ENCODE measurements around the gene CPS1. TPM values are rescaled to one million over a fixed set of nuclear protein-coding genes. Genes with fewer than 3 reads are reported as not detected.

The CPS1 gene
- total and polyA plus RNA-seq, 12 donors, result 0.86 to 8.2 (median 2.6) TPM

DNA sequence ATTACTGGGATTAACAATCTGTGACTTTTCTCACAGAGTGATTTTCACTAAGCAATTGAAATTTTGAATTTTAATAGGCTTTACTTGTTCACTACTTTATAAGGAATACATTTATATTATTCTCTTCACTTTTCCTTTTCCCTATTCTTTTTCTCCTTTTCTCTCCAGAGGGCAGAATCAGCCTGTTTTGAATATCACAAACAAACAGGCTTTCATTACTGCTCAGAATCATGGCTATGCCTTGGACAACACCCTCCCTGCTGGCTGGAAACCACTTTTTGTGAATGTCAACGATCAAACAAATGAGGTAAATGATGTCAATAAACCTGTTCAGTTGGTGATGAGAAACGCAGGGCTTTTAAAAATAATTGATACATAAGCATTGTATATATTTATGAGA lies 35.3 kb downstream of the CPS1 start:
- Histone ChIP-seq H3K36me3 (no peaks in the 10 kb centered on the region), H3K9me3 (no peaks in the 10 kb centered on the region), H3K27me3 (no peaks in the 10 kb centered on the region), H3K4me1 (no peaks in the 10 kb centered on the region), H3K27ac (no peak overlapping the region), H3K4me3 (no peak overlapping the region)
- TF ChIP-seq, protein P1, sequence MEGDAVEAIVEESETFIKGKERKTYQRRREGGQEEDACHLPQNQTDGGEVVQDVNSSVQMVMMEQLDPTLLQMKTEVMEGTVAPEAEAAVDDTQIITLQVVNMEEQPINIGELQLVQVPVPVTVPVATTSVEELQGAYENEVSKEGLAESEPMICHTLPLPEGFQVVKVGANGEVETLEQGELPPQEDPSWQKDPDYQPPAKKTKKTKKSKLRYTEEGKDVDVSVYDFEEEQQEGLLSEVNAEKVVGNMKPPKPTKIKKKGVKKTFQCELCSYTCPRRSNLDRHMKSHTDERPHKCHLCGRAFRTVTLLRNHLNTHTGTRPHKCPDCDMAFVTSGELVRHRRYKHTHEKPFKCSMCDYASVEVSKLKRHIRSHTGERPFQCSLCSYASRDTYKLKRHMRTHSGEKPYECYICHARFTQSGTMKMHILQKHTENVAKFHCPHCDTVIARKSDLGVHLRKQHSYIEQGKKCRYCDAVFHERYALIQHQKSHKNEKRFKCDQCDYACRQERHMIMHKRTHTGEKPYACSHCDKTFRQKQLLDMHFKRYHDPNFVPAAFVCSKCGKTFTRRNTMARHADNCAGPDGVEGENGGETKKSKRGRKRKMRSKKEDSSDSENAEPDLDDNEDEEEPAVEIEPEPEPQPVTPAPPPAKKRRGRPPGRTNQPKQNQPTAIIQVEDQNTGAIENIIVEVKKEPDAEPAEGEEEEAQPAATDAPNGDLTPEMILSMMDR (IDR thresholded peaks at IDR 0.05), result no peak
- ATAC-seq (no peak), DNase-seq (no peak)
- WGBS, 2 donors, result 70 to 82% methylated on average over 2 of the region's 2 CpGs
- intact Hi-C loops (cut with DNase I), result no loop called here

DNA sequence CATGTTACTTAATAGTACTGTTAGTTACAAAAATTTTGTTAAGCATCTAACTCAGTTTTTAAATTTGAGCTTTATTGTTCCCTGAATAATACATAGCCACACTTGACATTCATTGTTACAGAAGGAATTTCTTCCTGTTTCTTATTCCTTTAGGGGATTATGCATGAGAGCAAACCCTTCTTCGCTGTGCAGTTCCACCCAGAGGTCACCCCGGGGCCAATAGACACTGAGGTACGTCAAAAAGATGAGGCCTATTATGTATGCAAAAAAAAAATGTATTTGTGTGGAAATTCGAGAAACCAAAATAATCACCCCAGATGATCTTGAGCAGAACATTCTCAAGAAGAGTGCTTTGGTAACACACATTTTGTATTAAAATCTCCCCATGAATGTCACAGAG lies 36.3 kb downstream of the CPS1 start:
- TF ChIP-seq, protein P1 (IDR thresholded peaks at IDR 0.05), result no peak
- no peaks in the 10 kb centered on the region for H3K4me1 ChIP-seq
- intact Hi-C loops (cut with DNase I), result no loop called here
- 76 to 81% methylated on average over 4 of the region's 4 CpGs for WGBS, 2 donors
- H3K9me3 ChIP-seq, result peaks cover 0 to 5% (median 0%) of the 10 kb centered on the region in 11 donors
- H3K4me3 ChIP-seq, result no peak overlapping the region
- no peaks in the 10 kb centered on the region for H3K36me3 ChIP-seq
- DNase-seq (no peak), ATAC-seq (no peak)
- H3K27me3 ChIP-seq, result no peaks in the 10 kb centered on the region
- H3K27ac ChIP-seq, result no peak overlapping the region

DNA sequence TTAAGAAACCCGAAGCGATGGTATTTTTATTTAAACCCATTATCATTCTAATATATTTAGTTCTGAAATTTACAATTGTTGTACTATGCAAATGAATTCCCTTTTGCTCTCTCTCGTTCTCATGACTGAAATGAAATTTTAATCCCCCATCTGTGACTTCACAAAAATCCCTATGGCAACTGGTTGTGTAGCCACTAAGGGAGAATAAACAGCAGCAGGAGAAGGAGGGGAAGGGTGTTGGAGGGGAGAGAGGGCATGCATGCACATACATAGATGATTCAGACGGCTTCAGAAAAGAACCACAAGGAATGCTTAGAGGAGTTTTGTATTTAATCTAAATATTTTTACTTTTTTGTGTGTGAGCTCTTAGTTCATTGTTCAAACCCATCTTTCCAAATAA lies 36.8 kb downstream of the CPS1 start:
- intact Hi-C loops (cut with DNase I), result no loop called here
- Histone ChIP-seq H3K36me3 (no peaks in the 10 kb centered on the region), H3K27me3 (no peaks in the 10 kb centered on the region), H3K9me3 (peaks cover 0 to 9% (median 1%) of the 10 kb centered on the region in 11 donors), H3K27ac (no peak overlapping the region), H3K4me1 (no peaks in the 10 kb centered on the region), H3K4me3 (no peak overlapping the region)
- ATAC-seq (no peak), DNase-seq (no peak)
- TF ChIP-seq, protein P1 (IDR thresholded peaks at IDR 0.05), result no peak
- WGBS, 2 donors, result 75 to 83% methylated on average over 4 of the region's 4 CpGs

DNA sequence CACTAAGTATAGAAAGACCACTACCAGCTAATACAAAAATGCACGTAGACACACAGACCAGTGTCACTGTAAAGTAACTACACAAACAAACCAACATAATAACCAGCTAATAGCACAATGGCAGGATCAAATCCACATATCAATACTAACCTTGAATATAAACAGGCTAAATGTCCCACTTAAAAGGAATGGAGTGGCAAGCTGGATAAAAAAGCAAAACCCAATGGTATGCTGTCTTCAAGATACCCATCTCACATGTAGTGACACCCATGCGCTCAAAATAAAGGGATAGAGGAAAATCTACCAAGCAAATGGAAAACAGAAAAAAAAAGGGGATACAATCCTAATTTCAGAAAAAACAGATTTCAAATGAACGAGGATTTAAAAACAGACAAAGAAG lies 41.8 kb downstream of the CPS1 start:
- Histone ChIP-seq H3K9me3 (peaks cover 0 to 17% (median 2%) of the 10 kb centered on the region in 11 donors), H3K27ac (no peak overlapping the region), H3K36me3 (peaks cover 0 to 11% (median 0%) of the 10 kb centered on the region in 9 donors), H3K27me3 (no peaks in the 10 kb centered on the region), H3K4me3 (no peak overlapping the region), H3K4me1 (no peaks in the 10 kb centered on the region)
- intact Hi-C loops (cut with DNase I), result no loop called here
- WGBS, 2 donors, result 90 to 91% methylated on average over 3 of the region's 3 CpGs
- DNase-seq (no peak), ATAC-seq (no peak)
- TF ChIP-seq, protein P1 (IDR thresholded peaks at IDR 0.05), result no peak

All from heart right ventricle (tissue), 16 donors.